ENCODE results near the gene AJAP1.

- TF ChIP-seq POLR2A (IDR thresholded peaks at IDR 0.05) (no peak), CTCF (IDR thresholded peaks at IDR 0.05) (no peak)
Observed at GRCh38 chr1:4702932-4703331, 48.5 kb downstream of the AJAP1 start.

Measured in breast epithelium (tissue), 3 donors.